GM12872 (cell line): ENCODE measurements around the gene NCKAP1.

Experiments used
- TF ChIP-seq, protein P1 (sequence below): IDR thresholded peaks from 3 replicates; pipeline ENCODE4 v1.5.1; 2011; ENCODE audit warnings: low read depth, mild to moderate bottlenecking, low read length, moderate library complexity; ENCODE audit not compliant: insufficient read depth

Gene NCKAP1

DNA sequence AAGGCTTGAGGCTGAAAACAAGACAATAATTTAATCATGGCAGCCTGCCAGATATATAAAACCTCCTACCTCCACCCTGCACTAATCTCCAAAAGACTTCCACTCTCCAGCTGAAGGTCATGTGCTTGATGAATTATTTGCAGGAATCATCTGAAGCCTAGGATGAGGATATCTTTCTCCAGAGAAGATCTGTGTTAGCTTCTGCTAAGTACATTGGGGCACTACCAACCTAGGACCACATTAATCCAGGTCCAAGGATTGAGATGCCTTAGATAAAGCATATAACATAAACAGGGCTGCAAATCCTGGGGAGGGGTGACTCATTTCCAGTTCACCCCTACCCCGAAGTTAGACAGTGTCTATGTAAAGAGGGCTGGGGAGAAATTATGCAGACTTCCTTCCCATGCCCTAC lies 91.3 kb downstream of the NCKAP1 start:
- TF ChIP-seq, protein P1, sequence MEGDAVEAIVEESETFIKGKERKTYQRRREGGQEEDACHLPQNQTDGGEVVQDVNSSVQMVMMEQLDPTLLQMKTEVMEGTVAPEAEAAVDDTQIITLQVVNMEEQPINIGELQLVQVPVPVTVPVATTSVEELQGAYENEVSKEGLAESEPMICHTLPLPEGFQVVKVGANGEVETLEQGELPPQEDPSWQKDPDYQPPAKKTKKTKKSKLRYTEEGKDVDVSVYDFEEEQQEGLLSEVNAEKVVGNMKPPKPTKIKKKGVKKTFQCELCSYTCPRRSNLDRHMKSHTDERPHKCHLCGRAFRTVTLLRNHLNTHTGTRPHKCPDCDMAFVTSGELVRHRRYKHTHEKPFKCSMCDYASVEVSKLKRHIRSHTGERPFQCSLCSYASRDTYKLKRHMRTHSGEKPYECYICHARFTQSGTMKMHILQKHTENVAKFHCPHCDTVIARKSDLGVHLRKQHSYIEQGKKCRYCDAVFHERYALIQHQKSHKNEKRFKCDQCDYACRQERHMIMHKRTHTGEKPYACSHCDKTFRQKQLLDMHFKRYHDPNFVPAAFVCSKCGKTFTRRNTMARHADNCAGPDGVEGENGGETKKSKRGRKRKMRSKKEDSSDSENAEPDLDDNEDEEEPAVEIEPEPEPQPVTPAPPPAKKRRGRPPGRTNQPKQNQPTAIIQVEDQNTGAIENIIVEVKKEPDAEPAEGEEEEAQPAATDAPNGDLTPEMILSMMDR, result no peak

DNA sequence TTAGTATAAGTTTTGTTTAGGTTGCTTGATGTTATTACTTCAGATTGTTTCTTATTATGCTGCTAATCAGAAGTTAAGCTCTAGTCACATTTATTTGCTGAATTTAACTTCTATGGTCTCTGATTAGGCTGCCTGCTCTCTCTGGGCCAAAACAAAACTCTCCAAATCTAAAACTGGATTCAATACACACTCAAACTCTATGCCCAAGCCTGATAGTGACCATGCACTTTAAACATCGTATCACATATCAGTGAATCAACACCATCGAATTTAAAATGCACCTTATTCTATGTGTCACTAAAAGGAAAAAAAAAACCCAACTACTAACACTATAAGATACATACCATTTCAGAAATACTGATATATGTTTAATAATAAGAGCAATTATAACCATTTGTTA lies 94.9 kb downstream of the NCKAP1 start:
- TF ChIP-seq, protein P1, result no peak

GRCh38 chr2:182942756-182943155 lies 95.5 kb downstream of the NCKAP1 start:
- TF ChIP-seq, protein P1, result no peak

GRCh38 chr2:182941919-182942318 lies 96.3 kb downstream of the NCKAP1 start:
- TF ChIP-seq, protein P1, result no peak

DNA sequence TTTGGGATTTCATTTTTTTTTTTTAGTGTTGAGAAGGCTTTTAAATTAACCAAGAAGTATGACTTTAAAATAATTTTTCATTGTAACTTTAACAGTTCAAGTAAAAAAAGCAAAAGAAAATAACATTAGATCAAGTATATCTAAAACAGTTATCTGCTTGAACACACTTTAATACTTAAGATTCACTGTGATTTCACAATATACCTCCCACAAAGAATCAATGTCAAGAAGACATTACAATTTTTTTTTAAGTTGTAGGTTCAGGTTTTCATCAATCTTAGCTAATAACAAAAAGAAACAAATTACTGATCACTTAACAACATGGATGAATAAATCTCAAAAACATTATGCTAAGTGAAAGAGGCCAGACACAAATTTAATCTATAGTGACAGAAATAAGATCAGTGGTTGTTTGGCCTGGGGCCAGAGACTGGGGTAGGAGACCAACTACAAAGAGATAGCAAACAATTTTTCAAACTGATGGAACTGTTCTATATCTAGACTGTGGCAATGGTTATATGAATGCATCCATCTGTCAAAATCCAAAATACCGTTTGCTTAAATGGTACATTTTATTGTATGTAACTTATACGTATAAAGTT lies 97.0 kb downstream of the NCKAP1 start:
- TF ChIP-seq, protein P1, result no peak

- TF ChIP-seq, protein P1, result no peak
Observed at GRCh38 chr2:182937870-182938269, 100.4 kb downstream of the NCKAP1 start.

- TF ChIP-seq, protein P1, result no peak
Observed at GRCh38 chr2:182933629-182934028, 104.6 kb downstream of the NCKAP1 start.
